ENCODE measurements around the gene UBE2Q2.

Gene UBE2Q2

DNA sequence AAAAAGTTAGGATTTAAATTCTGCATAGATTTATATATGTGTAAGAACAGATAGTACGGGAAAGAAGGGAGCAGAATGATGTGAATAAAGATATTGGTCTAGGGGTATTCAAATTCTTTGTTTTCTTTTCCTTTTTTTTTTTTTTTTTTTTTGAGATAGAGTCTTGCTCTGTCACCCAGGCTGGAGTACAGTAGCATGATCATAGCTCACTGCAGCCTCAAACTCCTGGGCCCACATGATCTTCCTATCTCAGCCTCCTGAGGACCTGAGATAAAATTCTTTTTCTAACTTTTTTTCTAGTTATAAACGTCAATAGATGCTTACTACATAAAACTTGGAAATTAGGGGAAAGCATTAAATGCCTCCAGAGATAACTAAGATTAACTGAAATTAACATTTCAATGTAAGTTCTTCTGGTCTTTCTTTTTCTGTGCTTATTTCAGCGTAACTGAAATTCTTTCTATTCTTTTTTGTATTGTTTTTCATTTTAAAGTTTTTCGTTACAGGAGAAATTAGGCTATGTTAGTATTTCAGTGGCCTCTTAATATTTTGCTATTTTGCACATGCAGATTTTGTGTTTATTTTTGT is 29.2 kb downstream of the UBE2Q2 start:
- Histone ChIP-seq H3K36me3 (ENCODE audit: control insufficient read depth in 1 of 2, insufficient read depth in 2 of 2, low read depth in 1 of 2, low read length in 2 of 2) (peaks cover 5 to 51% of the 10 kb centered on the region in 2 experiments), H2BK12ac (ENCODE audit: low read length in 2 of 2) (no peak overlapping the region), H3K4me1 (ENCODE audit: control insufficient read depth, insufficient read depth, low read depth, low read length) (no peaks in the 10 kb centered on the region), H2BK5ac (ENCODE audit: low read depth, low read length, poor library complexity, severe bottlenecking) (no peak overlapping the region), H3K9me3 (ENCODE audit: control insufficient read depth, low read length) (no peaks in the 10 kb centered on the region), H3K18ac (ENCODE audit: low read depth in 1 of 2, low read length in 2 of 2) (no peak overlapping the region), H2AK5ac (ENCODE audit: low read length, severe bottlenecking) (no peak overlapping the region), H3K4me3 (ENCODE audit: insufficient read depth in 1 of 2, low read depth in 1 of 2, low read length in 2 of 2) (no peak overlapping the region), H2BK120ac (ENCODE audit: low read depth, low read length) (no peak overlapping the region), H4K8ac (ENCODE audit: low read length) (no peak overlapping the region), H3K27me3 (ENCODE audit: control insufficient read depth in 1 of 2, insufficient read depth in 1 of 2, low read length in 2 of 2) (no peaks in the 10 kb centered on the region), H3K4ac (ENCODE audit: low read depth in 1 of 2, low read length in 2 of 2) (no peak overlapping the region), H3K9ac (ENCODE audit: low read length) (no peak overlapping the region), H3K27ac (ENCODE audit: low read length, poor library complexity, severe bottlenecking) (no peak overlapping the region), H3K14ac (ENCODE audit: low read length in 2 of 2) (no peak overlapping the region), H2AFZ (ENCODE audit: low read depth, low read length) (no peak overlapping the region), H3K23ac (ENCODE audit: low read length in 2 of 2) (no peak overlapping the region), H2BK15ac (ENCODE audit: low read depth, poor library complexity, severe bottlenecking) (no peak overlapping the region), H3K79me1 (replicated peaks; ENCODE audit: low read length, poor library complexity, severe bottlenecking) (peaks cover 17% of the 10 kb centered on the region), H4K91ac (ENCODE audit: low read length) (no peak overlapping the region), H3K4me2 (ENCODE audit: low read length, poor library complexity, severe bottlenecking) (no peak overlapping the region)
- no peak for DNase-seq
- WGBS = 100% methylated on average over 3 of the region's 4 CpGs

- Histone ChIP-seq H3K18ac (ENCODE audit: low read depth in 1 of 2, low read length in 2 of 2) (no peak overlapping the region), H3K14ac (ENCODE audit: low read length in 2 of 2) (no peak overlapping the region), H2AK5ac (ENCODE audit: low read length, severe bottlenecking) (no peak overlapping the region)
Observed at GRCh38 chr15:75884041-75884440, 40.8 kb downstream of the UBE2Q2 start.

GRCh38 chr15:75887178-75887577 is 43.9 kb downstream of the UBE2Q2 start:
- 93% methylated on average over 1 of the region's 1 CpG for WGBS
- peaks cover 3% of the 10 kb centered on the region for H3K4me1 ChIP-seq (ENCODE audit: control insufficient read depth, insufficient read depth, low read depth, low read length)

More at GRCh38 chr15:75884041-75884440, 40.8 kb downstream of the UBE2Q2 start:
- DNase-seq = no peak
- Histone ChIP-seq H2BK120ac (ENCODE audit: low read depth, low read length) (no peak overlapping the region), H3K4ac (ENCODE audit: low read depth in 1 of 2, low read length in 2 of 2) (no peak overlapping the region), H3K27ac (ENCODE audit: low read length, poor library complexity, severe bottlenecking) (no peak overlapping the region), H4K8ac (ENCODE audit: low read length) (no peak overlapping the region), H3K36me3 (ENCODE audit: control insufficient read depth in 1 of 2, insufficient read depth in 2 of 2, low read depth in 1 of 2, low read length in 2 of 2) (peaks cover 0 to 50% of the 10 kb centered on the region in 2 experiments), H3K9me3 (ENCODE audit: control insufficient read depth, low read length) (no peaks in the 10 kb centered on the region), H3K4me1 (ENCODE audit: control insufficient read depth, insufficient read depth, low read depth, low read length) (peaks cover 1% of the 10 kb centered on the region), H2BK5ac (ENCODE audit: low read depth, low read length, poor library complexity, severe bottlenecking) (no peak overlapping the region), H2BK15ac (ENCODE audit: low read depth, poor library complexity, severe bottlenecking) (no peak overlapping the region), H3K4me2 (ENCODE audit: low read length, poor library complexity, severe bottlenecking) (no peak overlapping the region), H2AFZ (ENCODE audit: low read depth, low read length) (no peak overlapping the region), H3K23ac (ENCODE audit: low read length in 2 of 2) (no peak overlapping the region), H3K27me3 (ENCODE audit: control insufficient read depth in 1 of 2, insufficient read depth in 1 of 2, low read length in 2 of 2) (no peaks in the 10 kb centered on the region), H3K79me1 (replicated peaks; ENCODE audit: low read length, poor library complexity, severe bottlenecking) (peaks cover 19% of the 10 kb centered on the region), H3K4me3 (ENCODE audit: insufficient read depth in 1 of 2, low read depth in 1 of 2, low read length in 2 of 2) (no peak overlapping the region), H4K91ac (ENCODE audit: low read length) (no peak overlapping the region), H3K9ac (ENCODE audit: low read length) (no peak overlapping the region), H2BK12ac (ENCODE audit: low read length in 2 of 2) (no peak overlapping the region)
- no CpG with 5 or more reads among the region's 1 CpG for WGBS

GRCh38 chr15:75891895-75892294 is 48.6 kb downstream of the UBE2Q2 start:
- Histone ChIP-seq H3K23ac (ENCODE audit: low read length in 2 of 2) (no peak overlapping the region), H3K9ac (ENCODE audit: low read length) (peak overlapping the region; percentile 76), H2AFZ (ENCODE audit: low read depth, low read length) (no peak overlapping the region), H2BK15ac (ENCODE audit: low read depth, poor library complexity, severe bottlenecking) (no peak overlapping the region), H3K27me3 (ENCODE audit: control insufficient read depth in 1 of 2, insufficient read depth in 1 of 2, low read length in 2 of 2) (no peaks in the 10 kb centered on the region), H3K18ac (ENCODE audit: low read depth in 1 of 2, low read length in 2 of 2) (peak overlapping the region in 1 of 2 experiments; percentile 96), H2BK120ac (ENCODE audit: low read depth, low read length) (no peak overlapping the region), H3K36me3 (ENCODE audit: control insufficient read depth in 1 of 2, insufficient read depth in 2 of 2, low read depth in 1 of 2, low read length in 2 of 2) (peaks cover 0 to 42% of the 10 kb centered on the region in 2 experiments), H3K27ac (ENCODE audit: low read length, poor library complexity, severe bottlenecking) (peak overlapping the region; percentile 74), H3K14ac (ENCODE audit: low read length in 2 of 2) (no peak overlapping the region), H2BK5ac (ENCODE audit: low read depth, low read length, poor library complexity, severe bottlenecking) (no peak overlapping the region), H3K4ac (ENCODE audit: low read depth in 1 of 2, low read length in 2 of 2) (peak overlapping the region in 1 of 2 experiments; percentile 71), H3K4me3 (ENCODE audit: insufficient read depth in 1 of 2, low read depth in 1 of 2, low read length in 2 of 2) (no peak overlapping the region), H3K4me1 (ENCODE audit: control insufficient read depth, insufficient read depth, low read depth, low read length) (peaks cover 2% of the 10 kb centered on the region), H3K79me1 (replicated peaks; ENCODE audit: low read length, poor library complexity, severe bottlenecking) (peaks cover 16% of the 10 kb centered on the region), H2AK5ac (ENCODE audit: low read length, severe bottlenecking) (no peak overlapping the region), H3K9me3 (ENCODE audit: control insufficient read depth, low read length) (no peaks in the 10 kb centered on the region), H2BK12ac (ENCODE audit: low read length in 2 of 2) (no peak overlapping the region), H4K8ac (ENCODE audit: low read length) (no peak overlapping the region), H4K91ac (ENCODE audit: low read length) (no peak overlapping the region), H3K4me2 (ENCODE audit: low read length, poor library complexity, severe bottlenecking) (no peak overlapping the region)
- DNase-seq = peak; percentile 99

More at GRCh38 chr15:75887178-75887577, 43.9 kb downstream of the UBE2Q2 start:
- no peak overlapping the region for H3K23ac ChIP-seq (ENCODE audit: low read length in 2 of 2)
- no peaks in the 10 kb centered on the region for H3K9me3 ChIP-seq (ENCODE audit: control insufficient read depth, low read length)
- no peak overlapping the region for H4K8ac ChIP-seq (ENCODE audit: low read length)
- no peak for DNase-seq
- H3K4me2 ChIP-seq (ENCODE audit: low read length, poor library complexity, severe bottlenecking) = no peak overlapping the region
- H2BK15ac ChIP-seq (ENCODE audit: low read depth, poor library complexity, severe bottlenecking) = no peak overlapping the region
- H2BK5ac ChIP-seq (ENCODE audit: low read depth, low read length, poor library complexity, severe bottlenecking) = no peak overlapping the region
- H2AFZ ChIP-seq (ENCODE audit: low read depth, low read length) = no peak overlapping the region
- H3K18ac ChIP-seq (ENCODE audit: low read depth in 1 of 2, low read length in 2 of 2) = no peak overlapping the region
- no peak overlapping the region for H3K9ac ChIP-seq (ENCODE audit: low read length)
- no peak overlapping the region for H2AK5ac ChIP-seq (ENCODE audit: low read length, severe bottlenecking)
- H3K4ac ChIP-seq (ENCODE audit: low read depth in 1 of 2, low read length in 2 of 2) = no peak overlapping the region
- H4K91ac ChIP-seq (ENCODE audit: low read length) = no peak overlapping the region
- peaks cover 0 to 42% of the 10 kb centered on the region in 2 experiments for H3K36me3 ChIP-seq (ENCODE audit: control insufficient read depth in 1 of 2, insufficient read depth in 2 of 2, low read depth in 1 of 2, low read length in 2 of 2)
- no peak overlapping the region for H3K27ac ChIP-seq (ENCODE audit: low read length, poor library complexity, severe bottlenecking)
- H2BK12ac ChIP-seq (ENCODE audit: low read length in 2 of 2) = no peak overlapping the region
- H3K14ac ChIP-seq (ENCODE audit: low read length in 2 of 2) = no peak overlapping the region
- no peaks in the 10 kb centered on the region for H3K27me3 ChIP-seq (ENCODE audit: control insufficient read depth in 1 of 2, insufficient read depth in 1 of 2, low read length in 2 of 2)
- peaks cover 9% of the 10 kb centered on the region for H3K79me1 ChIP-seq (replicated peaks; ENCODE audit: low read length, poor library complexity, severe bottlenecking)
- H2BK120ac ChIP-seq (ENCODE audit: low read depth, low read length) = no peak overlapping the region
- H3K4me3 ChIP-seq (ENCODE audit: insufficient read depth in 1 of 2, low read depth in 1 of 2, low read length in 2 of 2) = no peak overlapping the region

Measured in mesenchymal stem cell (in vitro differentiated cells and primary cell).